Epithelial cell of proximal tubule (primary cell): ENCODE measurements around the gene IMMP2L. TPM values are rescaled to one million over a fixed set of nuclear protein-coding genes. Genes with fewer than 3 reads are reported as not detected.
"Not testable (repeated sequence)": the region's sequence is repeated elsewhere in the genome, so short reads cannot be mapped to it uniquely, and the experiment has no call there.

Source experiments
- DNase-seq: peaks from one replicate; pipeline ENCODE4 v3.0.0-alpha.2; 2011; ENCODE audit warnings: low read depth
- H3K4me3 ChIP-seq: 2 replicates; pipeline ENCODE4 v1.5.1; 2011; ENCODE audit warnings: low read depth, mild to moderate bottlenecking, low read length
- total RNA-seq: library from RNA; depleted of rRNA; stranded (reverse); fragments of >200 nt; gene quantifications from 2 replicates; pipeline ENCODE4 v1.2.3, GENCODE V29; 2015
- TF ChIP-seq, protein P1 (sequence below): conservative IDR thresholded peaks from 2 replicates; pipeline ENCODE4 v1.5.1; 2012; ENCODE audit warnings: low read depth, mild to moderate bottlenecking, low read length

IMMP2L gene
- total RNA-seq, 1 donor from 2014 or later: 8.4 TPM

DNA sequence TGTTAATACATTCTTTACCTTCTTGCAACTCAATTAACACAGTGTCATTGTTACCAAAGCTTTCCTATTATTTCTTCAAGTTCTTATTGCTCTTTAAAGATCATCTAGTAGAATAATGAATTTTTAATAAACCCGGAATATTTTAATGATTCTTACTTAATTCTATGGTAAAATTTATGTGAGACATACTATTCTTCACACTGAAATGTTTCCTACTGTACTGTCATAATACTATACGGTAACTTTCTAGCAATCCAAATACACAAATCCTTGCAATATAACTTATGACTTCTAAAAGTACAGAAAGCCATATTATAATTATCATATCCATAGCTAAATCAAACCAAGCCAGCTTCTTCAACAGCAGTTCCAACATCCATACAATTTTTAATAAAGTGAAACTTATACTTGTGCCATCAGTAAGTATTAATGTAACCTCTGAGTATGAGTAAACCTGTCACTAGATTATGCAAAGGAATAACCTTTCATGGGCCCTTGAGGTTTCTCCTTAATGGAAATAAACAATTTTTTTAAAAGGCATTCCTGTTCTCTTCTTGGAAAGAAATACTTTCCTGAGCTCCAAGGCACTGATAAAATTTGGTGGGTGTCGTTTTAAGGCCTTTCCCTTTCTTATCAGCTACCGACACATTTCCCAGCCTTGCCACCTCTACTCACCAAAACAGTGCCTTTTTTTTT, 87.4 kb downstream of the IMMP2L start:
- TF ChIP-seq, protein P1, sequence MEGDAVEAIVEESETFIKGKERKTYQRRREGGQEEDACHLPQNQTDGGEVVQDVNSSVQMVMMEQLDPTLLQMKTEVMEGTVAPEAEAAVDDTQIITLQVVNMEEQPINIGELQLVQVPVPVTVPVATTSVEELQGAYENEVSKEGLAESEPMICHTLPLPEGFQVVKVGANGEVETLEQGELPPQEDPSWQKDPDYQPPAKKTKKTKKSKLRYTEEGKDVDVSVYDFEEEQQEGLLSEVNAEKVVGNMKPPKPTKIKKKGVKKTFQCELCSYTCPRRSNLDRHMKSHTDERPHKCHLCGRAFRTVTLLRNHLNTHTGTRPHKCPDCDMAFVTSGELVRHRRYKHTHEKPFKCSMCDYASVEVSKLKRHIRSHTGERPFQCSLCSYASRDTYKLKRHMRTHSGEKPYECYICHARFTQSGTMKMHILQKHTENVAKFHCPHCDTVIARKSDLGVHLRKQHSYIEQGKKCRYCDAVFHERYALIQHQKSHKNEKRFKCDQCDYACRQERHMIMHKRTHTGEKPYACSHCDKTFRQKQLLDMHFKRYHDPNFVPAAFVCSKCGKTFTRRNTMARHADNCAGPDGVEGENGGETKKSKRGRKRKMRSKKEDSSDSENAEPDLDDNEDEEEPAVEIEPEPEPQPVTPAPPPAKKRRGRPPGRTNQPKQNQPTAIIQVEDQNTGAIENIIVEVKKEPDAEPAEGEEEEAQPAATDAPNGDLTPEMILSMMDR: no peak
- no peak for DNase-seq
- no peak overlapping the region for H3K4me3 ChIP-seq

DNA sequence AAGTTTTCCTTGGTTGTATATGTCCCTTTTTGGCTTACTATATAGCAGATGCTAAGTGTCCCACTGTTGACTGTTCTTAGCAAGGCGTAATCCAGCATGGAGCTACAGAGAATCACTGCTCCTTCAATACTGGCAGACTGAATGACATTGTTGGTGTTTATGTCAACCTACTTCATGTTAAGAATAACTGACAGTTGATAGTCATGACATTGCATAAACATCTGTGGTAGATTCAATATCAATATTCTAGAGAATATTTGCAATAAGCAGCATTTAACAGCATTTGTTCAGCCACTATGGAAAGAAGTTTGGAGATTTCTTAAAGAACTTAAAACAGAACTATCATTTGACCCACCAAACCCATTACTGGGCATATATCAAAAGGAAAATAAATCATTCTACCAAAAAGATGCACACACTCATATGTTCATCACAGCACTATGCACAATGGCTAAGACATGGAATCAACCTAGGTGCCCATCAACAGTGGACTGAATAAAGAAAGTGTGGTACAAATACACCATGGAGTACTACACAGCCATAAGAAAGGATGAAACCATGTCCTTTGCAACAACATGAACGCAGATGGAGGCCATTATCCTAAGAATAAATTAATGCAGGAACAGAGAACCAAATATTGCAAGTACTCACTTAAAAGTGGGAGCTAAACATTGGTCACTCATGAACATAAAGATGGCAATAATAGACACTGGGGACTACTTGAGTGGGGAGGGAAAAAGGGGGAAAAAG, 88.7 kb downstream of the IMMP2L start:
- TF ChIP-seq, protein P1: no peak
- DNase-seq: no peak
- H3K4me3 ChIP-seq: no peak overlapping the region

DNA sequence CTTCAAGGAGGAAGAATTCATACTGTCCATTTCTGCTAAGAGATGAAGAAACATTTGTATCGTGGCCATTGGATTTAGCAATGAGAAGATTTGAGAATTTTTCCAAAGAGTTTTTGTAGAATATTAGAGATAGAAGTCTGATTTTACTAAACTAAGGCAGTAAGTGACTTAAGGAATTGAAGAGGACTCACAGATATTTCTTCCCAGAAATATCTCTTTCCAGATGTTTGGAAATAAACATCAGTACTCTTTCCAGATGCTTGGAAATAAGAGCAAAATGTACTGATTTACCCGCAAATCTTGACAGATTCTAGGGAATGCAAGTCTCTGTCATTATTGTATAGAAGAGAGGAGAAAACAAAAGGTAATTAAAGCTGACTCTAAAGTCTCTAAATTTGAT, 91.3 kb downstream of the IMMP2L start:
- no peak for DNase-seq
- no peak overlapping the region for H3K4me3 ChIP-seq
- TF ChIP-seq, protein P1: no peak

DNA sequence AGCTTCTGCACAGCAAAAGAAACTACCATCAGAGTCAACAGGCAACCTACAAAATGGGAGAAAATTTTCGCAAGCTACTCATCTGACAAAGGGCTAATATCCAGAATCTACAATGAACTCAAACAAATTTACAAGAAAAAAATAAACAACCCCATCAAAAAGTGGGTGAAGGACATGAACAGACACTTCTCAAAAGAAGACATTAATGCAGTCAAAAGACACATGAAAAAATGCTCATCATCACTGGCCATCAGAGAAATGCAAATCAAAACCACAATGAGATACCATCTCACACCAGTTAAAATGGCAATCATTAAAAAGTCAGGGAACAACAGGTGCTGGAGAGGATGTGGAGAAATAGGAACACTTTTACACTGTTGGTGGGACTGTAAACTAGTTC, 92.4 kb downstream of the IMMP2L start:
- DNase-seq, H3K4me3 ChIP-seq: not testable (repeated sequence)

DNA sequence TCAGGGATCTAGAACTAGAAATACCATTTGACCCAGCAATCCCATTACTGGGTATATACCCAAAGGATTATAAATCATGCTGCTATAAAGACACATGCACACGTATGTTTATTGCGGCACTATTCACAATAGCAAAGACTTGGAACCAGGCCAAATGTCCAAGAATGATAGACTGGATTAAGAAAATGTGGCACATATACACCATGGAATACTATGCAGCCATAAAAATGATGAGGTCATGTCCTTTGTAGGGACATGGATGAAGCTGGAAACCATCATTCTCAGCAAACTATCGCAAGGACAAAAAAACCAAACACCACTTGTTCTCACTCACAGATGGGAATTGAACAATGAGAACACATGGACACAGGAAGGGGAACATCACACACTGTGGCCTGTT, 96.5 kb downstream of the IMMP2L start:
- H3K4me3 ChIP-seq, DNase-seq: not testable (repeated sequence)

DNA sequence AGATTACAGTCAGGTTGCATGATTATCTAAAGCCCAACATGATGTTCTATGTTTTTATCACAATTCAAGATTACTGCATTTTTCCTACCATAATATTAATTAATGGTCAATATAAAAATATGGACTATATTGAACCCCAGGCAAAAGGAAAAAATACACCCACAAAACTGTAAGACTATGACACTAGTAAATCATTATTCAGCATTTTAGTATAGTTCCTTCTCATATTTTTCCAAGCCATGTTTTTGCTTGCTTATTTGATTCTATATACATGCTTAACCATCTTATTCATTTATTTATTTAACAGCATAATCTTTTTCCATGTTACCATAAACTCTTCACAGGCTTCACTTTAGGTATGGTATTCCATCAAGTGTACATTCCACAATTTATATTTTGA, 101.6 kb downstream of the IMMP2L start:
- DNase-seq: no peak
- TF ChIP-seq, protein P1: no peak
- H3K4me3 ChIP-seq: no peak overlapping the region

DNA sequence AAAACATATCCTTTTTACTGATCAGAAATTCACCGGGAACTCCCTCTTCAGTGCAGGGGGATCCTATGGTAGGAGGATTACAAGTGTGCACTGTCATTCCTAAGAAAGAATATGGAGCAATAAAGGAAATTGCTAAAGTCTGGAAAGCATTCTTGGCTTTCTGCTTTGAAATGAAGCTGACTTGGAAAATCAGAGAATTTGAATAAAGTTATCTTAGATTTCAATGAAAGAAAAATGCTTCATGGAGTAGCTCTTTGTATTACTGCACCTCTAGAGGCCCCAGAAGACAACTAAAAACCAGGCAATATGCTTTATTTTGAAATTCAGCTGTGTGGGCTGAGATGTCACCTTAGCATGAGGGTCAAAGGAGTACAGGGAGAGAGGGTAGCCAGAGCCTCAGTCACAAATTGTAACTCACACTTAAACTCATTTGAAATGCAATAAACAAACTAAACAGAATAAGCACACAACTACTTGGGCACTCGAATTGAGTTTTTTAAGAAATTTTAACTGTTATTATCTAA, 102.5 kb downstream of the IMMP2L start:
- H3K4me3 ChIP-seq: no peak overlapping the region
- DNase-seq: no peak
- TF ChIP-seq, protein P1: no peak
